ENCODE data around the gene BET1. TPM values are rescaled to one million over a fixed set of nuclear protein-coding genes. Genes with fewer than 3 reads are reported as not detected.

The BET1 gene
- total and polyA plus RNA-seq, 2 of the 8 experiments (the other 6 are each of a cell fraction or from before 2014, with no cell fraction given) = 20.6 to 31.7 TPM

DNA sequence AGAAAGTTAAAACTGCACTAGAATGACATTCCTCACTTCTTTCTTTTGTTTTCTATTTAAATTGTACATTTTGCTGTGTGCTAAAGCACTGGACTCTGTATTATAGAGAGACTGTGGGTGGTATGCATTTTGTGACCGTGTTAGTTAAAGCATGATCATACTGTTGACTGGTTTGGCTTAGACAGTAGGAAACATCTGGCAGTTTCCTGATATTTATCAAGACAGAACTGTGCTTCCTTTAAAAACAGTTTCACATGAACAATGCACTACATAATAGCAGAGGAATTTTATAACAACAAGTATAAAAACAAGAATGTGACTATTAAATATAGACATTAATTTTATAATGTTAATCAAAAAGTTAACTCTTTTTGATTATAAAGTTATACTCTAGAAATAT lies 59.5 kb downstream of the BET1 start:
- Histone ChIP-seq H3K4ac (replicated peaks; ENCODE audit: insufficient read length, low read depth, low read length) (no peak overlapping the region), H3K4me1 (replicated peaks in 1 of 4; ENCODE audit: control insufficient read depth in 3 of 4, insufficient read depth in 4 of 4, low read length in 3 of 4) (no peaks in the 10 kb centered on the region), H3K36me3 (ENCODE audit: control insufficient read depth in 2 of 4, insufficient read depth in 4 of 4, low read length in 3 of 4) (no peaks in the 10 kb centered on the region), H2BK5ac (ENCODE audit: low read depth, low read length) (no peak overlapping the region), H3K79me1 (ENCODE audit: low read depth, low read length) (no peaks in the 10 kb centered on the region), H2AFZ (ENCODE audit: low read length) (no peak overlapping the region), H3K27me3 (replicated peaks in 1 of 4; ENCODE audit: control insufficient read depth in 3 of 4, extremely low read depth in 1 of 4, insufficient read depth in 3 of 4, low read length in 3 of 4) (no peaks in the 10 kb centered on the region), H3K56ac (replicated peaks; ENCODE audit: insufficient read length, low read depth, low read length) (no peak overlapping the region), H3K4me2 (ENCODE audit: insufficient read depth in 1 of 2, low read depth in 2 of 2, low read length in 2 of 2) (no peak overlapping the region), H3K23ac (ENCODE audit: insufficient read length) (no peak overlapping the region), H2BK120ac (replicated peaks; ENCODE audit: low read depth, low read length) (no peak overlapping the region), H3K18ac (ENCODE audit: extremely low read depth, low read length) (no peak overlapping the region), H3K27ac (ENCODE audit: low read depth, low read length) (no peak overlapping the region), H3K4me3 (ENCODE audit: extremely low read depth in 1 of 4, insufficient read depth in 2 of 4, low read depth in 3 of 4, low read length in 4 of 4) (no peak overlapping the region), H3K14ac (ENCODE audit: insufficient read length) (no peak overlapping the region), H2BK12ac (ENCODE audit: low read depth, low read length) (no peak overlapping the region), H4K5ac (ENCODE audit: insufficient read length, low read depth, low read length) (no peak overlapping the region), H2BK15ac (ENCODE audit: low read length) (no peak overlapping the region), H3K9me3 (ENCODE audit: insufficient read depth in 2 of 2, low read depth in 1 of 2, low read length in 1 of 2) (no peaks in the 10 kb centered on the region), H4K20me1 (replicated peaks in 1 of 2; ENCODE audit: control insufficient read depth in 1 of 2, insufficient read depth in 2 of 2, low read length in 2 of 2) (no peaks in the 10 kb centered on the region), H4K91ac (replicated peaks; ENCODE audit: insufficient read length, low read length) (no peak overlapping the region), H3K9ac (replicated peaks in 1 of 4; ENCODE audit: extremely low read depth in 1 of 4, low read depth in 3 of 4, low read length in 3 of 4) (no peak overlapping the region), H3K23me2 (ENCODE audit: low read depth, low read length) (no peaks in the 10 kb centered on the region; the same call in 1 of the 2 replicates), H4K8ac (ENCODE audit: extremely low read depth, insufficient read depth, low read length) (no peak overlapping the region), H2AK5ac (ENCODE audit: low read depth, low read length) (no peak overlapping the region), H2BK20ac (ENCODE audit: low read length) (no peak overlapping the region), H3K79me2 (ENCODE audit: control insufficient read depth in 1 of 2, insufficient read depth in 2 of 2, low read length in 2 of 2) (no peaks in the 10 kb centered on the region)
- 88% methylated on average over 1 of the region's 1 CpG; no CpG with 5 or more reads in 1 of the 2 experiments for WGBS, 2 experiments (ENCODE audit: extremely low coverage in 1 of 2, insufficient coverage in 1 of 2, insufficient read length in 1 of 2, insufficient replicate concordance in 2 of 2, low coverage in 1 of 2, low lambda C conversion rate in 2 of 2, missing lambda C conversion rate in 1 of 2)
- ChIA-PET POLR2A (ENCODE audit: partially characterized antibody) (no interaction called here), CTCF (ENCODE audit: partially characterized antibody) (no interaction called here)
- DNase-seq (ENCODE audit: low read depth in 1 of 2, low spot score in 2 of 2) (no peak), FAIRE-seq (no peak)
- TF ChIP-seq JUN (IDR thresholded peaks at IDR 0.05; ENCODE audit: low read depth, low read length) = no peak
- TF ChIP-seq USF2 (IDR thresholded peaks at IDR 0.05; ENCODE audit: low read length) = no peak
- TF ChIP-seq CEBPB (IDR thresholded peaks at IDR 0.05; ENCODE audit: low read depth, low read length) = no peak
- no peak for TF ChIP-seq GABPA (IDR thresholded peaks at IDR 0.05; ENCODE audit: borderline replicate concordance, insufficient read depth, low read length)
- no peak for TF ChIP-seq RXRA (IDR thresholded peaks at IDR 0.05; ENCODE audit: insufficient read depth, low read depth, low read length)
- no peak for TF ChIP-seq KDM1A (IDR thresholded peaks at IDR 0.05; ENCODE audit: borderline replicate concordance, low read length)
- no peak for TF ChIP-seq KDM4A (IDR thresholded peaks at IDR 0.05; ENCODE audit: low read depth, low read length, severe bottlenecking)
- no peak for TF ChIP-seq RFX5 (IDR thresholded peaks at IDR 0.05; ENCODE audit: borderline replicate concordance, low read depth, low read length)
- no peak for TF ChIP-seq TAF7 (optimal IDR thresholded peaks at IDR 0.05; ENCODE audit: borderline replicate concordance, low read depth, low read length)
- TF ChIP-seq SIRT6 (IDR thresholded peaks at IDR 0.05; ENCODE audit: low read length) = no peak
- no peak for TF ChIP-seq RBBP5 (IDR thresholded peaks at IDR 0.05; ENCODE audit: borderline replicate concordance, low read depth, low read length)
- TF ChIP-seq BRCA1 (IDR thresholded peaks at IDR 0.05; ENCODE audit: low read depth, low read length) = no peak
- TF ChIP-seq SUZ12 (IDR thresholded peaks at IDR 0.05; ENCODE audit: low read length) = no peak
- no peak for TF ChIP-seq SAP30 (IDR thresholded peaks at IDR 0.05; ENCODE audit: insufficient read depth, insufficient replicate concordance, low read length)
